A549 (cell line): ENCODE results near the gene FOLR2.

Experiments
- CEBPB ChIP-seq, 2 experiments: fragments of >200 bp in 1 of 2; sonication (Bioruptor Twin) in 1 of 2; formaldehyde crosslinking in 1 of 2; IDR thresholded peaks; 2 replicates each; pipeline ENCODE4 v1.6.1; 2012 to 2016
- CHD2 ChIP-seq: fragments of 150-350 bp; IDR thresholded peaks from 2 replicates; pipeline ENCODE4 v1.6.1; 2014; ENCODE audit warnings: low read length; ENCODE audit not compliant: partially characterized antibody
- CTCF ChIP-seq: fragments of >200 bp; sonication (Bioruptor Twin); formaldehyde crosslinking; IDR thresholded peaks from 3 replicates; pipeline ENCODE4 v1.5.1; 2016
- EP300 ChIP-seq, 2 experiments: fragments of >200 bp; sonication (Bioruptor Twin); formaldehyde crosslinking; IDR thresholded peaks; 2 replicates in 1 of 2; 3 replicates in 1 of 2; pipeline ENCODE4 v1.6.1; 2016 to 2017
- ESRRA ChIP-seq: fragments of 150-350 bp; IDR thresholded peaks from 2 replicates; pipeline ENCODE4 v1.6.1; 2014; ENCODE audit warnings: mild to moderate bottlenecking, low read length, borderline replicate concordance
- KDM1A ChIP-seq: fragments of 200-600 bp; sonication (generic); IDR thresholded peaks from 2 replicates; pipeline ENCODE4 v1.6.1; 2016; ENCODE audit warnings: low read depth, mild to moderate bottlenecking
- MYC ChIP-seq: IDR thresholded peaks from 2 replicates; pipeline ENCODE4 v1.6.1; 2012; ENCODE audit warnings: mild to moderate bottlenecking, inconsistent platforms, low read length, improper control_type of control experiment, borderline replicate concordance
- NR3C1 ChIP-seq: fragments of >200 bp; sonication (Bioruptor Twin); formaldehyde crosslinking; IDR thresholded peaks from 3 replicates; pipeline ENCODE4 v1.6.1; 2017
- POLR2A ChIP-seq: IDR thresholded peaks from 2 replicates; pipeline ENCODE4 v1.6.1; 2012; ENCODE audit warnings: mild to moderate bottlenecking, low read length
- REST ChIP-seq: fragments of 200-600 bp; sonication (generic); IDR thresholded peaks from 2 replicates; pipeline ENCODE4 v1.6.1; 2016; ENCODE audit warnings: antibody characterized with exemption, mild to moderate bottlenecking, moderate library complexity
- SMC3 ChIP-seq: fragments of >200 bp; sonication (Bioruptor Twin); formaldehyde crosslinking; IDR thresholded peaks from 3 replicates; pipeline ENCODE4 v1.6.1; 2018; ENCODE audit warnings: inconsistent platforms
- USF2 ChIP-seq: fragments of 450-650 bp; IDR thresholded peaks from 2 replicates; pipeline ENCODE4 v1.6.1; 2014; ENCODE audit warnings: antibody characterized with exemption

GRCh38 chr11:72221386-72222075, 4.9 kb downstream of the FOLR2 start:
- TF ChIP-seq MYC (no peak), EP300 (IDR thresholded peaks at IDR 0.05) (no peak), REST (no peak), ESRRA (no peak), CTCF (no peak), CEBPB (IDR thresholded peaks at IDR 0.05) (no peak), KDM1A (no peak), NR3C1 (no peak), USF2 (no peak), POLR2A (no peak), SMC3 (no peak), CHD2 (no peak)
